Measurements from ENCODE around the gene RFK. TPM values are rescaled to one million over a fixed set of nuclear protein-coding genes. Genes with fewer than 3 reads are reported as not detected.

RFK gene
- total and polyA plus RNA-seq, 9 of the 15 experiments (the other 6 are each of a cell fraction or from before 2014, with no cell fraction given) = 3.8 to 51.1 (median 14.8) TPM

GRCh38 chr9:76359365-76359764 is 34.9 kb downstream of the RFK start (continued):
- TF ChIP-seq E2F8 (IDR thresholded peaks at IDR 0.05; ENCODE audit: low read depth, partially characterized antibody) (no peak), GABPB2 (CRISPR knock-in tag; conservative IDR thresholded peaks at IDR 0.05) (no peak), IRF2 (CRISPR knock-in tag; IDR thresholded peaks at IDR 0.05) (no peak), SMAD4 (CRISPR knock-in tag; conservative IDR thresholded peaks at IDR 0.05) (peak; percentile 85), POLR2B (IDR thresholded peaks at IDR 0.05; ENCODE audit: low read depth, partially characterized antibody) (no peak), HLTF (IDR thresholded peaks at IDR 0.05) (no peak), PRDM10 (IDR thresholded peaks at IDR 0.05; ENCODE audit: partially characterized antibody) (peak; percentile 44), ATF1 (CRISPR knock-in tag; IDR thresholded peaks at IDR 0.05) (no peak), ATF1 (tag; IDR thresholded peaks at IDR 0.05) (peak; percentile 26; the same call in 1 of the 2 replicates), CXXC5 (CRISPR knock-in tag; IDR thresholded peaks at IDR 0.05) (peak; percentile 51), MCM7 (IDR thresholded peaks at IDR 0.05) (no peak), TGIF2 (CRISPR knock-in tag; IDR thresholded peaks at IDR 0.05) (no peak), ETS2 (tag; IDR thresholded peaks at IDR 0.05; ENCODE audit: borderline replicate concordance, poor library complexity, severe bottlenecking) (no peak), TFAP4 (CRISPR knock-in tag; IDR thresholded peaks at IDR 0.05; ENCODE audit: borderline replicate concordance) (no peak; the same call in 1 of the 2 replicates), KAT7 (CRISPR knock-in tag; IDR thresholded peaks at IDR 0.05; ENCODE audit: borderline replicate concordance) (no peak), SIN3B (IDR thresholded peaks at IDR 0.05; ENCODE audit: low read depth) (no peak), TAF15 (IDR thresholded peaks at IDR 0.05; ENCODE audit: low read depth, low read length) (no peak), ZNF280A (IDR thresholded peaks at IDR 0.05; ENCODE audit: low read depth, partially characterized antibody) (no peak), ZNF639 (CRISPR knock-in tag; conservative IDR thresholded peaks at IDR 0.05 in 1 of 2, IDR thresholded peaks at IDR 0.05 in 1 of 2) (no peak)
